H1 (cell line): ENCODE results near the gene GLCE. TPM values are rescaled to one million over a fixed set of nuclear protein-coding genes. Genes with fewer than 3 reads are reported as not detected.

Source experiments
- CTCF ChIA-PET: fragments of 300-600 bp; sonication (Branson Sonifier 250); formaldehyde crosslinking; loops from one replicate; lab custom pipeline; 2021; ENCODE audit not compliant: partially characterized antibody; lab: Charles Lee
- POLR2A ChIA-PET: fragments of 300-600 bp; sonication (Branson Sonifier 250); formaldehyde crosslinking; loops from one replicate; lab custom pipeline; 2021; ENCODE audit warnings: inconsistent platforms; ENCODE audit not compliant: partially characterized antibody; lab: Charles Lee
- DNase-seq, 2 experiments: peaks; one replicate each; pipeline versions ENCODE4 v3.0.0 to v3.0.0-alpha.2; 2010 to 2022; ENCODE audit warnings: low spot score in 2 of 2, low read depth in 1 of 2, mixed read lengths in 1 of 2
- FAIRE-seq: peaks from 2 replicates; lab custom pipeline; 2011; peaks lifted over from hg19 to GRCh38; lab: Jason Lieb, UNC
- H2AFZ ChIP-seq: 2 replicates; pipeline ENCODE4 v1.8.1; 2012; ENCODE audit warnings: low read length, inconsistent platforms
- H2AK5ac ChIP-seq: 2 replicates; pipeline ENCODE4 v1.6.1; 2013; ENCODE audit warnings: low read depth, low read length
- H2BK120ac ChIP-seq: replicated peaks from 2 replicates; pipeline ENCODE3; 2013; ENCODE audit warnings: low read depth, low read length, inconsistent platforms
- H2BK12ac ChIP-seq: 2 replicates; pipeline ENCODE4 v1.6.1; 2013; ENCODE audit warnings: low read depth, low read length
- H2BK15ac ChIP-seq: 2 replicates; pipeline ENCODE4 v1.6.1; 2013; ENCODE audit warnings: low read length
- H2BK20ac ChIP-seq: 2 replicates; pipeline ENCODE4 v1.6.1; 2013; ENCODE audit warnings: low read length
- H2BK5ac ChIP-seq: 2 replicates; pipeline ENCODE4 v1.6.1; 2013; ENCODE audit warnings: low read depth, low read length
- H3K14ac ChIP-seq: 2 replicates; pipeline ENCODE4 v1.6.1; 2013; ENCODE audit warnings: inconsistent platforms; ENCODE audit not compliant: insufficient read length
- H3K18ac ChIP-seq: 2 replicates; pipeline ENCODE4 v1.6.1; 2013; ENCODE audit warnings: low read length; ENCODE audit errors: extremely low read depth
- H3K23ac ChIP-seq: 2 replicates; pipeline ENCODE4 v1.6.1; 2013; ENCODE audit warnings: inconsistent platforms; ENCODE audit not compliant: insufficient read length
- H3K23me2 ChIP-seq: 2 replicates; pipeline ENCODE4 v1.6.1; 2013; ENCODE audit warnings: low read depth, low read length
- H3K27ac ChIP-seq: 2 replicates; pipeline ENCODE4 v1.6.1; 2011; ENCODE audit warnings: low read depth, low read length, inconsistent platforms
- H3K27me3 ChIP-seq, 4 experiments: replicated peaks in 1 of 4; 1 replicate in 1 of 4; 2 replicates in 3 of 4; pipeline versions ENCODE4 v1.6.1 to v1.8.1; 2011 to 2013; ENCODE audit warnings: low read length in 3 of 4, mild to moderate bottlenecking in 3 of 4, inconsistent platforms in 2 of 4, mixed read lengths in 2 of 4, moderate library complexity in 1 of 4; ENCODE audit not compliant: control insufficient read depth in 3 of 4, insufficient read depth in 3 of 4; ENCODE audit errors: extremely low read depth in 1 of 4
- H3K36me3 ChIP-seq, 4 experiments: 2 replicates each; pipeline versions ENCODE4 v1.6.1 to v1.8.1; 2011 to 2013; ENCODE audit warnings: mild to moderate bottlenecking in 4 of 4, low read length in 3 of 4, moderate library complexity in 2 of 4, control low read depth in 1 of 4, inconsistent platforms in 1 of 4; ENCODE audit not compliant: insufficient read depth in 4 of 4, control insufficient read depth in 2 of 4
- H3K4ac ChIP-seq: replicated peaks from 2 replicates; pipeline ENCODE3; 2013; ENCODE audit warnings: low read length, low read depth, mixed read lengths, inconsistent platforms; ENCODE audit not compliant: insufficient read length
- H3K4me1 ChIP-seq, 4 experiments: replicated peaks in 1 of 4; 1 replicate in 1 of 4; 2 replicates in 3 of 4; pipeline versions ENCODE4 v1.6.1 to v1.8.1; 2011 to 2013; ENCODE audit warnings: low read length in 3 of 4, inconsistent platforms in 2 of 4, mixed read lengths in 1 of 4; ENCODE audit not compliant: insufficient read depth in 4 of 4, control insufficient read depth in 3 of 4
- H3K4me2 ChIP-seq, 2 experiments: 2 replicates each; pipeline versions ENCODE4 v1.6.1 to v1.8.1; 2011 to 2013; ENCODE audit warnings: low read depth in 2 of 2, low read length in 2 of 2, control low read depth in 1 of 2, inconsistent platforms in 1 of 2, mild to moderate bottlenecking in 1 of 2; ENCODE audit not compliant: insufficient read depth in 1 of 2
- H3K4me3 ChIP-seq, 4 experiments: fragments of 200-600, 300-600 bp in 1 of 4; sonication (generic), shearing (Covaris generic), sonication (Bioruptor Twin) in 1 of 4; 2 replicates each; pipeline versions ENCODE4 v1.5.1 to v1.8.1; 2011 to 2016; ENCODE audit warnings: low read length in 4 of 4, low read depth in 3 of 4, control low read depth in 2 of 4, inconsistent platforms in 2 of 4, mild to moderate bottlenecking in 2 of 4, mixed read lengths in 1 of 4, moderate library complexity in 1 of 4; ENCODE audit not compliant: insufficient read depth in 2 of 4; ENCODE audit errors: extremely low read depth in 1 of 4
- H3K56ac ChIP-seq: replicated peaks from 2 replicates; pipeline ENCODE3; 2013; ENCODE audit warnings: low read depth, mild to moderate bottlenecking, mixed read lengths, low read length, inconsistent platforms; ENCODE audit not compliant: insufficient read length
- H3K79me1 ChIP-seq: 2 replicates; pipeline ENCODE4 v1.6.1; 2013; ENCODE audit warnings: low read depth, low read length, control low read depth
- H3K79me2 ChIP-seq, 2 experiments: 2 replicates each; pipeline versions ENCODE4 v1.6.1 to v1.8.1; 2012 to 2013; ENCODE audit warnings: low read length in 2 of 2, mild to moderate bottlenecking in 2 of 2, inconsistent platforms in 1 of 2; ENCODE audit not compliant: insufficient read depth in 2 of 2, control insufficient read depth in 1 of 2
- H3K9ac ChIP-seq, 4 experiments: replicated peaks in 1 of 4; 1 replicate in 1 of 4; 2 replicates in 3 of 4; pipeline versions ENCODE4 v1.6.1 to v1.8.1; 2011 to 2013; ENCODE audit warnings: low read depth in 3 of 4, low read length in 3 of 4, control low read depth in 2 of 4, mild to moderate bottlenecking in 2 of 4, moderate library complexity in 2 of 4, inconsistent platforms in 1 of 4; ENCODE audit errors: extremely low read depth in 1 of 4
- H3K9me3 ChIP-seq, 2 experiments: 2 replicates each; pipeline versions ENCODE4 v1.6.1 to v1.8.1; 2012 to 2013; ENCODE audit warnings: mild to moderate bottlenecking in 2 of 2, moderate library complexity in 2 of 2, control low read depth in 1 of 2, inconsistent platforms in 1 of 2, low read depth in 1 of 2, low read length in 1 of 2, mixed read lengths in 1 of 2; ENCODE audit not compliant: insufficient read depth in 2 of 2
- H4K20me1 ChIP-seq, 2 experiments: replicated peaks in 1 of 2; 2 replicates each; pipeline versions ENCODE3 to v1.8.1; 2011 to 2013; ENCODE audit warnings: inconsistent platforms in 2 of 2, low read length in 2 of 2, mild to moderate bottlenecking in 1 of 2; ENCODE audit not compliant: insufficient read depth in 2 of 2, control insufficient read depth in 1 of 2
- H4K5ac ChIP-seq: 2 replicates; pipeline ENCODE4 v1.6.1; 2013; ENCODE audit warnings: low read length, low read depth, mixed read lengths, inconsistent platforms; ENCODE audit not compliant: insufficient read length
- H4K8ac ChIP-seq: 2 replicates; pipeline ENCODE4 v1.8.0; 2013; ENCODE audit warnings: mild to moderate bottlenecking, moderate library complexity, low read length, inconsistent platforms; ENCODE audit not compliant: insufficient read depth; ENCODE audit errors: extremely low read depth
- H4K91ac ChIP-seq: replicated peaks from 2 replicates; pipeline ENCODE3; 2013; ENCODE audit warnings: low read length, mixed read lengths, inconsistent platforms; ENCODE audit not compliant: insufficient read length
- ASH2L ChIP-seq: fragments of 200-600, 300-600 bp; sonication (generic); IDR thresholded peaks from one replicate; pipeline ENCODE4 v1.7.1; 2017; ENCODE audit warnings: low read length
- BCL11A ChIP-seq, 2 experiments: IDR thresholded peaks; one replicate each; pipeline ENCODE4 v1.6.1; 2011; ENCODE audit warnings: low read depth in 2 of 2, low read length in 2 of 2, mild to moderate bottlenecking in 2 of 2
- CBX8 ChIP-seq: fragments of 300-800, 300-1000 bp; sonication (generic); IDR thresholded peaks from 2 replicates; pipeline ENCODE4 v1.7.1; 2016; ENCODE audit warnings: low read depth, low read length, borderline replicate concordance
- HDAC2 ChIP-seq, 2 experiments: fragments of 300-600 bp in 1 of 2; sonication (generic) in 1 of 2; IDR thresholded peaks; 2 replicates each; pipeline ENCODE4 v1.6.1; 2011 to 2012; ENCODE audit warnings: low read depth in 2 of 2, low read length in 2 of 2, mild to moderate bottlenecking in 2 of 2, moderate library complexity in 2 of 2, borderline replicate concordance in 1 of 2, inconsistent platforms in 1 of 2
- HDAC6 ChIP-seq: IDR thresholded peaks from one replicate; pipeline ENCODE4 v1.7.1; 2012; ENCODE audit warnings: low read depth, mild to moderate bottlenecking, inconsistent platforms, low read length, moderate library complexity
- JUND ChIP-seq: IDR thresholded peaks from 2 replicates; pipeline ENCODE4 v1.6.1; 2011; ENCODE audit warnings: mild to moderate bottlenecking, improper control_type of control experiment, low read length
- KDM1A ChIP-seq: fragments of 200-600, 300-600 bp; sonication (generic); IDR thresholded peaks from 2 replicates; pipeline ENCODE4 v1.7.1; 2016; ENCODE audit warnings: mild to moderate bottlenecking, low read length, borderline replicate concordance
- RNF2 ChIP-seq: fragments of 200-900, 300-1000 bp; sonication (generic); IDR thresholded peaks from 2 replicates; pipeline ENCODE4 v1.7.1; 2016; ENCODE audit warnings: borderline replicate concordance, low read depth, mild to moderate bottlenecking, antibody characterized with exemption, low read length; ENCODE audit not compliant: poor library complexity, severe bottlenecking; ENCODE audit errors: missing control alignments
- SIN3A ChIP-seq, 2 experiments: IDR thresholded peaks in 1 of 2; conservative IDR thresholded peaks in 1 of 2; 2 replicates each; pipeline ENCODE4 v1.6.1; 2011 to 2012; ENCODE audit warnings: low read length in 2 of 2, improper control_type of control experiment in 1 of 2, low read depth in 1 of 2, mild to moderate bottlenecking in 1 of 2
- SP2 ChIP-seq: IDR thresholded peaks from 2 replicates; pipeline ENCODE4 v1.6.1; 2012; ENCODE audit warnings: mild to moderate bottlenecking, low read length, inconsistent platforms
- YY1 ChIP-seq: IDR thresholded peaks from 2 replicates; pipeline ENCODE4 v1.6.1; 2011; ENCODE audit warnings: low read depth, mild to moderate bottlenecking, low read length
- WGBS, 2 experiments: shearing (Covaris generic) in 1 of 2; methylation state at CpG; one replicate each; pipeline versions ENCODE4 v1.1.6 to v1.1.7; 2013 to 2015; ENCODE audit warnings: low lambda C conversion rate in 2 of 2, mixed read lengths in 2 of 2, inconsistent platforms in 1 of 2, low coverage in 1 of 2, missing lambda C conversion rate in 1 of 2; ENCODE audit not compliant: insufficient replicate concordance in 2 of 2, insufficient coverage in 1 of 2, insufficient read length in 1 of 2; ENCODE audit errors: extremely low coverage in 1 of 2, missing lambda C conversion rate in 1 of 2; 5-methylcytosine and 5-hydroxymethylcytosine counted together
- polyA plus RNA-seq, 7 experiments: library from polyadenylated mRNA; depleted of rRNA in 3 of 7; stranded (reverse) in 5 of 7; unstranded in 2 of 7; fragments of >200 nt in 5 of 7; fragments of 200-250 nt in 2 of 7; gene quantifications; 1 replicate in 5 of 7; 2 replicates in 1 of 7; 4 replicates in 1 of 7; pipeline versions ENCODE4 v1.2.1 to v1.2.3, GENCODE V29; 2011 to 2013; ENCODE audit warnings: missing spikeins in 2 of 7, mixed read lengths in 2 of 7
- total RNA-seq: library from RNA; stranded (reverse); fragmentation: NEBNext Ultra II Directional; extraction: Animal tissue kit (Norgen Biotek cat#: 25700); gene quantifications from 2 replicates; pipeline ENCODE4 v1.2.1, GENCODE V29; 2021

GLCE gene
- total and polyA plus RNA-seq, 2 of the 8 experiments (the other 6 are each of a cell fraction or from before 2014, with no cell fraction given), result 17.1 to 22.7 TPM

- no peaks in the 10 kb centered on the region; a peak in 1 of 7 replicates for H3K27me3 ChIP-seq
- H2BK20ac ChIP-seq, result no peak overlapping the region
- H3K79me1 ChIP-seq, result no peaks in the 10 kb centered on the region
- no peak overlapping the region for H4K5ac ChIP-seq
- no peak overlapping the region for H3K4me3 ChIP-seq
- no peak overlapping the region for H2AK5ac ChIP-seq
- H3K4ac ChIP-seq, result no peak overlapping the region
- H3K4me1 ChIP-seq, result peaks cover 0 to 5% (median 0%) of the 10 kb centered on the region in 4 experiments; a peak in 2 of 7 replicates
- no peak overlapping the region for H2BK5ac ChIP-seq
- no peak overlapping the region for H2BK15ac ChIP-seq
- no peak overlapping the region for H3K9ac ChIP-seq
- DNase-seq (peak in 1 of 2 experiments; percentile 37), FAIRE-seq (peak; percentile 19)
- H4K91ac ChIP-seq, result no peak overlapping the region
- no peaks in the 10 kb centered on the region for H4K20me1 ChIP-seq
- no peak overlapping the region for H2BK12ac ChIP-seq
- H3K56ac ChIP-seq, result no peak overlapping the region
- H3K36me3 ChIP-seq, result no peaks in the 10 kb centered on the region
- H3K23ac ChIP-seq, result no peak overlapping the region
- no peak overlapping the region for H2AFZ ChIP-seq
- H3K18ac ChIP-seq, result no peak overlapping the region
- no peaks in the 10 kb centered on the region for H3K9me3 ChIP-seq
- 81% methylated on average over 7 of the region's 7 CpGs; no CpG with 5 or more reads in 1 of the 2 experiments for WGBS, 2 experiments
- H3K79me2 ChIP-seq, result no peaks in the 10 kb centered on the region
- H4K8ac ChIP-seq, result no peak overlapping the region
- no peaks in the 10 kb centered on the region; the same call in 1 of the 2 replicates for H3K23me2 ChIP-seq
- H3K14ac ChIP-seq, result no peak overlapping the region
- no peak overlapping the region for H2BK120ac ChIP-seq
- H3K4me2 ChIP-seq, result no peak overlapping the region
- no peak overlapping the region for H3K27ac ChIP-seq
- CTCF ChIA-PET, result interaction anchor here (1.0 to 1.3 kb wide), 4 partner anchors 12 to 77 kb away, joined by 3 to 5 read pairs (median 3); no protein-coding TSS in a partner anchor
- POLR2A ChIA-PET, result interaction anchor here (1.3 to 1.5 kb wide), 2 partner anchors 15 to 71 kb away, joined by 3 to 6 read pairs; partner anchors contain the start of gene GLCE
- no peak for TF ChIP-seq JUND
- TF ChIP-seq CBX8, result no peak
- TF ChIP-seq SP2, result no peak
- TF ChIP-seq KDM1A, result no peak
- no peak for TF ChIP-seq HDAC2 (IDR thresholded peaks at IDR 0.05; ENCODE audit: borderline replicate concordance in 1 of 2, low read depth in 2 of 2, low read length in 2 of 2)
- TF ChIP-seq SIN3A (conservative IDR thresholded peaks at IDR 0.05 in 1 of 2, IDR thresholded peaks at IDR 0.05 in 1 of 2; ENCODE audit: low read depth in 1 of 2, low read length in 2 of 2), result no peak
- TF ChIP-seq YY1, result no peak
- no peak for TF ChIP-seq ASH2L
- no peak for TF ChIP-seq BCL11A (IDR thresholded peaks at IDR 0.05; ENCODE audit: low read depth in 2 of 2, low read length in 2 of 2)
- TF ChIP-seq RNF2, result no peak
- TF ChIP-seq HDAC6, result no peak
These were observed 14.5 kb upstream of the GLCE start for GRCh38 chr15:69145694-69146492.
